ENCODE measurements around the gene CD70.
"Not testable (repeated sequence)": the region's sequence is repeated elsewhere in the genome, so short reads cannot be mapped to it uniquely, and the experiment has no call there.

Gene CD70

DNA sequence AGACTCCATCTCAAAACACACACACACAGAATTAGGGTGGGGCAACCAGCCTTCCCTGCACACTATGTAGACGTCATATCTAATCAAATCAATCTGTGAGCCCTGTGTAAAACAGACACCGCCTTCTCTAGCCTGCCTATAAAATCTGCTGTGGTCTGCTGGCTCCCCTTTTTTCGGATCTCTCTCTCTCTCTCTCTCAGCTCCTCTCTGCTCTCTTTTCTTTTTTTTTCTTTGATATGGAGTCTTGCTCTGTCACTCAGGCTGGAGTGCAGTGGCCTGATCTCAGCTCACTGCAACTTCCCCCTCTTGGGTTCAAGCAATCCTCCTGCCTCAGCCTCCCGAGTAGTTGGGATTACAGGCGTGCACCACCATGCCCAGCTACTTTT lies 11.8 kb upstream of the CD70 start:
- no peak overlapping the region for H3K27ac ChIP-seq
- TF ChIP-seq, protein P1, sequence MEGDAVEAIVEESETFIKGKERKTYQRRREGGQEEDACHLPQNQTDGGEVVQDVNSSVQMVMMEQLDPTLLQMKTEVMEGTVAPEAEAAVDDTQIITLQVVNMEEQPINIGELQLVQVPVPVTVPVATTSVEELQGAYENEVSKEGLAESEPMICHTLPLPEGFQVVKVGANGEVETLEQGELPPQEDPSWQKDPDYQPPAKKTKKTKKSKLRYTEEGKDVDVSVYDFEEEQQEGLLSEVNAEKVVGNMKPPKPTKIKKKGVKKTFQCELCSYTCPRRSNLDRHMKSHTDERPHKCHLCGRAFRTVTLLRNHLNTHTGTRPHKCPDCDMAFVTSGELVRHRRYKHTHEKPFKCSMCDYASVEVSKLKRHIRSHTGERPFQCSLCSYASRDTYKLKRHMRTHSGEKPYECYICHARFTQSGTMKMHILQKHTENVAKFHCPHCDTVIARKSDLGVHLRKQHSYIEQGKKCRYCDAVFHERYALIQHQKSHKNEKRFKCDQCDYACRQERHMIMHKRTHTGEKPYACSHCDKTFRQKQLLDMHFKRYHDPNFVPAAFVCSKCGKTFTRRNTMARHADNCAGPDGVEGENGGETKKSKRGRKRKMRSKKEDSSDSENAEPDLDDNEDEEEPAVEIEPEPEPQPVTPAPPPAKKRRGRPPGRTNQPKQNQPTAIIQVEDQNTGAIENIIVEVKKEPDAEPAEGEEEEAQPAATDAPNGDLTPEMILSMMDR (conservative IDR thresholded peaks at IDR 0.05), result no peak

DNA sequence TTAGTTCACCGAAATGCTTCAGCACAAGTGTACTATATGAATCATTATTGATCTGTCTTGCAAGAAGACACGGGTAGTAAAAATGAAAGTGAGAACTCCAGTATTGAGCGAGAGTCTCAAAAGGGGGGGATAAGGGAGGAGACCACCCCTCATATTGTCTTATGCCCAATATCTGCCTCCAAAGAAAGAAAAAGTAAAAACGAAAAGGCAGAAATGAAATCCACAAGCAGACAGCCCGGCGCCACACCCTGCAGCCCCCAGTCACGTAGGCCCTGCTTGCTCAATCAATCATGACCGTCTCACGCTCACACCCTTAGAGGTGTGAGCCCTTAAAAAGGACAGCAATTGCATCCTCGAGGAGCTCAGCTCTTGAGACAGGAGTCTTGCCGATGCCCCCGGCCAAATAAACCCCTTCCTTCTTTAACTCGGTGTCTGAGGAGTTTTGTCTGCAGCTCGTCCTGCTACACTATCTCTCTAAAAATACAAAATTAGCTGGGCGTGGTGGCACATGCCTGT lies 10.6 kb upstream of the CD70 start:
- H3K27ac ChIP-seq, result not testable (repeated sequence)

DNA sequence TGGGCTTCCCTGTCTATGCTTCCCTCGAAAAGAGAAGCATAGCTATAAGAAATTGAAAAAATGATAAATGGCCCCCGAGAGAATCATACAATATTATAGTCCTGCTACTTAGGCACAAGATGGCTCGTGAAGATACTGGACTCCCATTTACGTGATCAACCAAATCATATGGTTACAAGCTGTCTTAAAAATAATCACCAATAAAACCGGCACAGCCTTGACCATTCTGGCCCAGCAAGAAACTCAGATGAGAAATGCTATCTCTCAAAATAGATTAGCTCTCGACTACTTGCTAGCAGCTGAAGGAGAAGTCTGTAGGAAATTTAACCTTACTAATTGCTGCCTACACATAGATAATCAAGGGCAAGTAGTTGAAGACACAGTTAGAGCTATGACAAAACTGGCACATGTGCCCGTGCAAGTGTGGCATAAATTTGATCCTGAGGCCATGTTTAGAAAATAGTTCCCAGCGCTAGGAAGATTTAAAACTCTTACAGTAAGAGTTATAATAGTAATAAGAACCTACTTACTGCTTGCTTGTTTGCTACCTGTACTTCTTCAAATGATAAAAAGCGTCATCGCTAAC lies 10.1 kb upstream of the CD70 start:
- not testable (repeated sequence) for H3K27ac ChIP-seq

DNA sequence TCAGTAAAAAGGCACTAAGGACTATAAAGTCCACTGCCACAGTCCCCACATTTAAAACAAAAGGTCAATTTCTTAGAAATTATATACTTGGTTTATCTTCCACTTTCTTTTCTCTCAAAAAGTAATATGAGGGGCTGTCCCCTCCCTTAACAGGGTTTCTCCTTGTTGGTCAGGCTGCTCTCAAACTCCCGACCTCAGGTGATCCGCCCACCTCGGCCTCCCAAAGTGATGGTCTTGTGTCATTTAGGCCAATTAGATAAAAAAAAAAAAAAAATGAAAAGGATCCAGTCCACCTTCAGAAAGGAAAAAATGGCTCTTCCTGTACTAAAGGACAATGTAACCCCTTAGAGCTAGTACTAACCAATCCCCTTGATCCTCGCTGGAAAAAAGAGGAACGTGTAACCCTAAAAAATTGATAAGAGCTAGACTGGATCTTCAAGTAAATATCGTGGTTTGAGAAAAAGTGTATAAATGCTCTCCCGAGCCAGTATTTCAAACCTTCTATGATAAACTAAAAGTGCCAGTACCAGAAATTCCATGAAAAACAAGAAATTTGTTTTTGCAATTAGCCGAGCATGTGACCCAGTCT lies 9.0 kb upstream of the CD70 start:
- TF ChIP-seq, protein P1 (conservative IDR thresholded peaks at IDR 0.05), result no peak
- no peak overlapping the region for H3K27ac ChIP-seq

DNA sequence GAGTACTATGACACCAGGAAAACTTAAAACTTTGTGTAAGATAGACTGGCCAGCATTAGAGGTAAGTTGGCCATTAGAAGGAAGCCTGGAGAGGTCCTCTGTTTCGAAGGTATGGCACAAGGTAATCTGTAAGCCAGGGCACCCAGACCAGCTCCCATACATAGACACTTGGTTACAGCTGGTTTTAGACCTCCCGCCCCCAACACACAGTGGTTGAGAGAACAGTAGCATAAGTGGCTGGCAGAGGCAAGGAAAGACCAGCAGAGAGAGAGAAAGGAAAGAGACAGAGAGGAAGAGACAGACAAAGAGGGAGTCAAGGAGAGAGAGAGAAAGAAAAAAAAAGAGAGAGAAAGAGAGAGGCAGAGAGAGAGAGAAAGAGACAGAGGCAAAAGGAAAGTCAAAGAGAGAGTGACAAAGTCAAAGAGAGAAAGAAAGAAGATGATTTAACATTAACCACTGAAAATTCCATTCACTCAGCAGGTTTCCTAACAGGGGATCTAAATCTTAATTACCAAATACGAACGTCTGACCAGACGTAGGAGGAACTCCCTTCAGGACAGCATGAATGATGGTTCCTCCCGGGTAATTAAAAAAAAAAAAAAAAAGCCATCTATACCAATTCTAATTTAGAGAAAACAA lies 7.4 kb upstream of the CD70 start:
- not testable (repeated sequence) for H3K27ac ChIP-seq

DNA sequence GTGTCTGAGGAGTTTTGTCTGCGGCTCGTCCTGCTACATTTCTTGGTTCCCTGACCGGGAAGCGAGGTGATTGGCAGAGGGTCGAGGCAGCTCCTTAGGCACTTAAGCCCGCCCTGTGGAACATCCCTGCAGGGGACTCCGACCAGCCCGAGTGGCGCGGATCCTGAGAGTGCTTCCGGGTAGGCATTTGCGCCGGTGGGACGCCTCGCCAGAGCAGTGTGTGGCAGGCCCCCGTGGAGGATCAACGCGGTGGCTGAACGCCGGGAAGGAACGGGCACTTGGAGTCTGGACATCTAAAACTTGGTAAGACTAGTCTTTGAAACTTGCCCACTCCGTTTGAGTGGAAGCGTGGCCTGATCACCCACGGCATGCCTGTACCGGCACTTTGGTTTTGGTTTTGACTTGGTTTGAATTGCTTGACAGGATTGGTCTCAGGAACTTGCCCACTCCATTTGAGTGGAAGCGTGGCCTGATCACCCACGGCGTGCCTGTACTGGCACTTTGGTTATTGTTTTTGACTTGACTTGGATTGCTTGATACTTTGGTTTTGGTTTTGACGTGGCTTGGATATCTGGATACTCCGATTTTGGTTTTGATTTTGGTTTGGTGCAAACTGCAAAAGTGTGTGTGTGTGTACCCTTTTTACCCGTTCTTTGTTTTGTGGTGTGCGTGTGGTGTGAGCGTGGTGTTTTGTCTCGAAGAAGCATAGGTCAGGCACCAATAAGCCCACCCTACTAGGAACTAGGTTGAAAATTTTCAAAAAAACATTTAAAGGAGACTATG lies 6.7 kb upstream of the CD70 start:
- H3K27ac ChIP-seq, result not testable (repeated sequence)

DNA sequence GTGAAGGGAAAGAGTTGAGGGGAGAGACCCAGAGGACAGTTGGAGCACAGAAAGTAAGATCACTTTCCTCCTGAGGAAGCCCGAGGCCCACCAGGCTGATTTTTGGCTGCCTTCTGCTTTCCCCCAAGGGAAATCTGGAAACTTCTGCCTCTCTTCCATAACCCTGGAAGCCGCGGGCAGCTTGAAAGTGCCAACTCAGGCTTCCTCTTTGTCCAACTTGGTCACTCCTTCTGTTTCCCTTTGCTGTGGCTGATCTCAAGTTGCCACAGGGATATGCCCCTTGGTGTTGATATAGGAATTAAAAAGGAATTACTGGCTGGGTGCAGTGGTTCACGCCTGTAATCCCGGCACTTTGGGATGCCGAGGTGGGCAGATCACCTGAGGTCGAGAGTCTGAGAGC lies 5.7 kb upstream of the CD70 start:
- no peak overlapping the region for H3K27ac ChIP-seq
- TF ChIP-seq, protein P1 (conservative IDR thresholded peaks at IDR 0.05), result no peak

DNA sequence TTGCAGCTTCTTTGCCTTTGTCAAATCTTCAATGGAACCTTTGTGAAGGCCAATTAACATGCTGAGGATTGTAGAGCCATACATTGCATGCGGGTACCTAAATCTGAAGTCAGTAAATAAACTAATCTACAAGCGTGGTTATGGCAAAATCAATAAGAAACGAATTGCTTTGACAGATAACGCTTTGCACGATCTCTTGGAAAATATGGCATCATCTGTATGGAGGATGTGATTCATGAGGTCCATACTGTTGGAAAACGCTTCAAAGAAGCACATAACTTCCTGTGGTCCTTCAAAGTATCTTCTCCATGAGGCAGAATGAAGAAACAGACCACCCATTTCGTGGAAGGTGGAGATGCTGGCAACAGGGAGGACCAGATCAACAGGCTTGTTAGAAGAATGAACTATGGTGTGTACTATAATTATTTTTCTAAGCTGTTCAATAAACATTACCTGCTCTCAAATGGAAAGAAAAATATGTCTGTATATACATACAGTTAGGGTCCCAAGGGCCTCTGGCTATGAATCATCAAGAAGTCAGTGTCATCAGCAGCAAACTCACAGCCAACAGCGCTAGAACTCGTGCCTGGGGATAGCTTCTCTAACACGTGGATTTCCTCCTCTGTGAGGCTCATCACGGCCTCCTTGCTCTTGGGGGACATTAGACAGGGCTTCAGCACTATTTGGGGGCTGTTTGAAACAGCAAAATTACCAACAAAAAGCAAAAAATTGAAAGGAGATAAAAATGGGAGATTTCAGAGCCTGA lies 2.9 kb upstream of the CD70 start:
- TF ChIP-seq, protein P1 (conservative IDR thresholded peaks at IDR 0.05), result no peak
- H3K27ac ChIP-seq, result no peak overlapping the region

DNA sequence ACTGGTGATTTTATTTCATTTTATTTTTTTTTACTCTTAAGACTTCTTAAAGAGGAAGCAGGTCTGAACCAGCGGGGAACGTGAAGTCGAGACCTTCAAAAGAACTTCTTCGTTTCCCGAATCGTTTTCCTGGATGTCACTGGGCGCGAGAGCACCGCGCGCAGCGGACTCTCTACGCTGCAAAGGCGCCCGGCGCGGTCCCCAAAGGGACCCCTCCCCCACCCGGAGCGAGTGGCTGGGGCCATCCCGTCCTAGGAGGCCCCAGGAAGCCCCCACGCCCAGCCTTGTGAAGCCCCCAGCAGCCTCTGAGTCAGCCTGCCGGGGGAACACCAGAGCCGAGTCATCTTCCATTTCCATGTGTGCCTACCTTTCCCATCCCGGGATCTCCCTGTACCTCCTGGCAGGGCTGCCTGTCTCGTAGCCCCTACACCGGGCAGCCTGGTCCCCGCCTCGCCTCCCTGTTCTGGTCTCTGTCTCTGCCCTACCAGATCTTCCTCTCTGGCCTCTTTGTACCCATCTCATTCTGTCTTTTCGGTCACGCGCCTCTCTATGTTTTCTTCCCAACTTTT lies 608 bp downstream of the CD70 start:
- TF ChIP-seq, protein P1 (conservative IDR thresholded peaks at IDR 0.05), result no peak
- H3K27ac ChIP-seq, result no peak overlapping the region

Data from VCaP (cell line).